ENCODE measurements around the gene COPS9.

GRCh38 chr2:240086563-240086962, 49.5 kb downstream of the COPS9 start:
- TF ChIP-seq POLR2AphosphoS5 (IDR thresholded peaks at IDR 0.05) (no peak), CTCF (IDR thresholded peaks at IDR 0.05) (no peak)
